Esophagus squamous epithelium (tissue), 5 donors: ENCODE measurements around the gene TTLL3. TPM values are rescaled to one million over a fixed set of nuclear protein-coding genes. Genes with fewer than 3 reads are reported as not detected.
A peak's percentile ranks its signal among the peaks of the same experiment; 100 is the strongest.

ENCODE experiments used
- DNase-seq: peaks from one replicate; lab custom pipeline; 2025; lab: John Stamatoyannopoulos, UW
- H3K27ac ChIP-seq, 4 donors: fragments of 200-600 bp; sonication (generic); one replicate each; pipeline ENCODE4 v1.5.1; 2016 to 2019; ENCODE audit warnings: mild to moderate bottlenecking in 1 of 4
- H3K27me3 ChIP-seq, 4 donors: fragments of 200-600 bp; sonication (generic); 1 replicate in 3 of 4; 2 replicates in 1 of 4; pipeline versions ENCODE4 v1.5.1 to v1.6.0; 2017 to 2021; ENCODE audit warnings: antibody characterized with exemption in 1 of 4
- H3K36me3 ChIP-seq, 3 donors: fragments of 200-600 bp; sonication (generic); one replicate each; pipeline ENCODE4 v1.5.1; 2016 to 2019
- H3K4me1 ChIP-seq, 3 donors: fragments of 200-600 bp; sonication (generic); one replicate each; pipeline ENCODE4 v1.5.1; 2017 to 2019
- H3K4me3 ChIP-seq, 4 donors: fragments of 200-600 bp; sonication (generic); 1 replicate in 3 of 4; 2 replicates in 1 of 4; pipeline ENCODE4 v1.5.1; 2016 to 2019; ENCODE audit warnings: mild to moderate bottlenecking in 2 of 4, moderate library complexity in 1 of 4
- H3K9me3 ChIP-seq, 3 donors: fragments of 200-600 bp; sonication (generic); one replicate each; pipeline ENCODE4 v1.5.1; 2016 to 2019
- POLR2A ChIP-seq, 4 donors: fragments of 450-650 bp; IDR thresholded peaks; one replicate each; pipeline ENCODE4 v1.6.1; 2017; ENCODE audit warnings: antibody characterized with exemption in 4 of 4, mild to moderate bottlenecking in 4 of 4, moderate library complexity in 3 of 4
- WGBS, 2 donors: methylation state at CpG; one replicate each; pipeline ENCODE4 v1.1.5; 2018; 5-methylcytosine and 5-hydroxymethylcytosine counted together
- intact Hi-C: fragments of 100-400 bp; cut with DNase I; formaldehyde crosslinking; loops from one replicate; pipeline ENCODE4 v1.15.0; 2022
- total RNA-seq, 4 donors: library from RNA; depleted of rRNA; stranded (reverse); fragments of >200 nt; gene quantifications; one replicate each; pipeline ENCODE4 v1.1.0, GENCODE V29; 2016
- TF ChIP-seq, protein P1 (sequence below), 6 experiments: fragments of 450-650 bp in 4 of 6; fragments of 200-600 bp in 2 of 6; sonication (generic) in 2 of 6; IDR thresholded peaks; one replicate each; pipeline ENCODE4 v1.5.1; 2016 to 2019; ENCODE audit warnings: antibody characterized with exemption in 6 of 6, mild to moderate bottlenecking in 4 of 6, moderate library complexity in 4 of 6
- donor health status: DM: yes; HTN: yes; CAD: no.

TTLL3 gene
- total RNA-seq, 4 donors from 2014 or later = 7.6 to 29.2 (median 10.2) TPM

DNA sequence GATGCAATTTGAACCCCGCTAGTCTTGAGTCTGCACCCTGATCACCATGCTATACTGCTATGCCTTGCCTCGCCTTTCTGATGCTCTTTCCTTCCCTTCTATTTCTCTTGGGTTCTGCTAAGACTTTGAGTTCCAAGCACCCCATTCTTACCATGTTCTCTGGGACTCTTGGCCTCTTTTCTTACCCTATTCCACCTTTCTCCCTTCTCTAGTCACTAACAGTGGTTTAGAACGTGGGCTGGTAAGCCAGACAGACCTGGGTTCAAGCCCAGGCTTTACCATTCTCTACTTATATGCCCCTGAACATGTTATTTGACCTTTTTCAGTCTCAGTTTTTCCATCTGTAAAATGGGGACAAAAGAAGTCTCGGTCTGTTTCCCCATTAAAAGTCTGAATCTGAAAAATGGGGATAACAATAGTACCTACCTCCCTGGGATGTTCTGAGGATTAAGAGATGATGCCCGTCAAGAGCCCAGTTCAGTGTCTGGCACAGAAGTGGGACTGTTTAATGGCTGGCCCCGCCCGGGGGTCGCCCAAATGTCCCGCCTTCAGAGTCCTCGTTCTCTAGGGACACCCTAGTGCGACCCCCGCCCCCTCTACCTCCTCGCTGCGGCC is 18.2 kb upstream of the TTLL3 start:
- intact Hi-C loops = no loop called here

DNA sequence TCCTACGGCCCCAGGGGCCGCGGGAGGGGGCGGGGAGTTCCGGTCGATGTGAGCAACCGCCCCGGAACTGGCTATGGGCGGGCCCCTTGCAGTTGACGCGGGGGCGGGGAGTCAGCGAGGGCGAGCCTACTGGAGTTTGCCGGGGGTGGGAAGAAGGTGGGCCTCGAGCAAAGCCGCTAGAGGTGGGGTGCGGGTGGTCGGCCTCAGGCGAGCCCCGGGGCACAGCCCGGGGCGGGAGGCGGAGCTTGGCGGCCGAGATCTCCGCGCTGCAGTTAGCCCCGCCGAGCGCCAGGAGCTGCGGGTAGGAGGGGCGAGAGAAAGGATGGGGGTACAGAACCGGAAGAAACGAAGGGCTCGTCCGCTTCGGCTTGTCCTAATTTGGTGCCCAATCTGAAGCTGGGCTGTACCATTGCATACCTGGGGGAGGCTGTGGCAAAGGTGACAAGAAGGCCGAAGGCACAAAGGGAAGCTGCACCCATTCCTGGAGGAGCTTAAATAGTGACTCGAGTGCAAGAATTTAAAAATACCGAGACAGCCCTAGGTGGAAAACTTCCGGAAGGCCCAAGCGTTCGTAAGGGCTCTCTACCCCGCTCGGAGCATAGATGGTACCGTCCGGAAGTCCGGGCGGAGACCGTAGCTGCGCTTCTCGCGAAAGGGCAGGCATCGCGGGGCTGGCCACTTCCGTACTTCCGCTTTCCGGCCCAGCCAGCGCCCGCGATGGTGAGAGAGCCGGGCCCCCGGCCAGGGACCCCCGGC is 17.5 kb upstream of the TTLL3 start, which contains the start of the genes ARPC4 and TADA3:
Gene ARPC4, plus strand, starts transcription at position 678 of the 756 bp plus-strand sequence. Its CDS starts 40 bp downstream, at position 718.
Gene TADA3, minus strand, starts transcription at position 69 of the 756 bp plus-strand sequence. CDS start 1,007 bp downstream, outside the sequence.
- TF ChIP-seq POLR2A (IDR thresholded peaks at IDR 0.05) = peak in 2 of 4 donors; percentile 58 to 77
- TF ChIP-seq, protein P1, sequence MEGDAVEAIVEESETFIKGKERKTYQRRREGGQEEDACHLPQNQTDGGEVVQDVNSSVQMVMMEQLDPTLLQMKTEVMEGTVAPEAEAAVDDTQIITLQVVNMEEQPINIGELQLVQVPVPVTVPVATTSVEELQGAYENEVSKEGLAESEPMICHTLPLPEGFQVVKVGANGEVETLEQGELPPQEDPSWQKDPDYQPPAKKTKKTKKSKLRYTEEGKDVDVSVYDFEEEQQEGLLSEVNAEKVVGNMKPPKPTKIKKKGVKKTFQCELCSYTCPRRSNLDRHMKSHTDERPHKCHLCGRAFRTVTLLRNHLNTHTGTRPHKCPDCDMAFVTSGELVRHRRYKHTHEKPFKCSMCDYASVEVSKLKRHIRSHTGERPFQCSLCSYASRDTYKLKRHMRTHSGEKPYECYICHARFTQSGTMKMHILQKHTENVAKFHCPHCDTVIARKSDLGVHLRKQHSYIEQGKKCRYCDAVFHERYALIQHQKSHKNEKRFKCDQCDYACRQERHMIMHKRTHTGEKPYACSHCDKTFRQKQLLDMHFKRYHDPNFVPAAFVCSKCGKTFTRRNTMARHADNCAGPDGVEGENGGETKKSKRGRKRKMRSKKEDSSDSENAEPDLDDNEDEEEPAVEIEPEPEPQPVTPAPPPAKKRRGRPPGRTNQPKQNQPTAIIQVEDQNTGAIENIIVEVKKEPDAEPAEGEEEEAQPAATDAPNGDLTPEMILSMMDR (IDR thresholded peaks at IDR 0.05) = peak in 2 of 6 experiments; percentile 10 to 31
- WGBS, 2 donors = 0% methylated on average over 3 to 40 of the region's 65 CpGs
- intact Hi-C loops = no loop called here
- no peaks in the 10 kb centered on the region for H3K9me3 ChIP-seq
- peak; percentile 77 for DNase-seq
- H3K27me3 ChIP-seq = no peaks in the 10 kb centered on the region
- peak within 1 kb of the TSS; percentile 98 to 100 (median 98) for H3K27ac ChIP-seq
- peaks cover 6 to 69% (median 12%) of the 10 kb centered on the region in 3 donors for H3K36me3 ChIP-seq
- H3K4me1 ChIP-seq = peaks cover 17 to 54% (median 26%) of the 10 kb centered on the region in 3 donors
- peak within 1 kb of the TSS; percentile 88 to 98 (median 93) for H3K4me3 ChIP-seq

More for the DNA sequence above, 18.2 kb upstream of the TTLL3 start:
- Histone ChIP-seq H3K27me3 (no peaks in the 10 kb centered on the region), H3K4me3 (peak overlapping the region; percentile 88 to 98 (median 93)), H3K9me3 (no peaks in the 10 kb centered on the region), H3K36me3 (peaks cover 0 to 69% (median 12%) of the 10 kb centered on the region in 3 donors), H3K4me1 (peaks cover 17 to 54% (median 26%) of the 10 kb centered on the region in 3 donors), H3K27ac (peak overlapping the region; percentile 98 to 100 (median 98))
- no peak for DNase-seq
- TF ChIP-seq, protein P1 (IDR thresholded peaks at IDR 0.05) = no peak
- TF ChIP-seq POLR2A (IDR thresholded peaks at IDR 0.05) = peak in 1 of 4 donors; percentile 64
- WGBS, 2 donors = 14 to 22% methylated on average over 8 to 10 of the region's 14 CpGs

DNA sequence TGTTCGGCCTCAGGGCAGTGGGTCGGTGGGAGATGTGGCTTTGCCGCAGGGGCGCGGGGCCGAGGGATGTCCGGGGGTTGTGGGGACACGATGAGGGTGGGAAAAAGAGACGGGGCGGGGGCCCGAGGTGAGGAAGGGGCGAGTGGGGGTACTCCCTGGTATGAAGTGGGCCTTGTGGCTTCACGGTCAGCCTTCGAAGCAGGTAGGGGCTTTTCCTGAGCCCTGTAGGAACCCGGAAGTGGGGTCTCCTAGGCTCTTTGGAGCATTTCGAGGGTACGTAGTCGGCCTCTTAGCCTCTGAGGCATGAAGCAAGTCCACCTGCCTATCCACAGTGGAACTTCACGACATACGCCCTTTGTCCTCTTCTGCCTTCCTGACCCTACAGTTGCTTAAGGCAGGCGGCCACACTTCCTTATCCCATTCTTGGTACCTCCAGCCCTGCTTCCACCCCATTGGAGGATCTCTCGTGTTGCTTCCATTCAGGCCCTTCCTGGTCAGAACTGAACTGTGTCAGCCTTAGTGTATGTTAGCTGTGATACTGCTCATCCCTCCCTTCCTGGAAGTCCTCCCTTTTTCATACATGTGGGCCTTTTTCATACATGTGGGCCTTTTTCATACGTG is 16.8 kb upstream of the TTLL3 start:
- H3K27me3 ChIP-seq = no peaks in the 10 kb centered on the region
- H3K9me3 ChIP-seq = no peaks in the 10 kb centered on the region
- no peak for DNase-seq
- intact Hi-C loops = no loop called here
- H3K4me3 ChIP-seq = peak overlapping the region; percentile 88 to 98 (median 93)
- 0 to 3% methylated on average over 6 to 9 of the region's 23 CpGs for WGBS, 2 donors
- peak in 1 of 4 donors; percentile 59 for TF ChIP-seq POLR2A (IDR thresholded peaks at IDR 0.05)
- TF ChIP-seq, protein P1 (IDR thresholded peaks at IDR 0.05) = no peak
- H3K36me3 ChIP-seq = peaks cover 9 to 69% (median 18%) of the 10 kb centered on the region in 3 donors
- peak overlapping the region; percentile 98 to 100 (median 98) for H3K27ac ChIP-seq
- H3K4me1 ChIP-seq = peaks cover 17 to 54% (median 26%) of the 10 kb centered on the region in 3 donors

DNA sequence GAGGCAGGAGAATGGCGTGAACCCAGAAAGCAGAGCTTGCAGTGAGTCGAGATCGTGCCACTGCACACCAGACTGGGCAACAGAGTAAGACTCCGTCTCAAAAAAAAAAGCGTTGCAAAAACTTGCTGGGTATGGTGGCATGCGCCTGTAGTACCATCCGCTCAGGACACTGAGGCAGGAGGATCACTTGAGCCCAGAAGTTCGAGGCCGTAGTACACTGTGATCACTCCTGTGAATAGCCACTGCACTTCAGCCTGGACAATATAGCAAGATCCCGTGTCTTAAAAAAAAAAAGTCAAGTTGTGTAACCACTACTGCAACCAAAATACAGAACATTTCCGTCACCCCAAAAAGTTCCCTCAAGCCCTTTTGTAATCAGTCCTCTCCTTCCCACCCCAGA is 15.7 kb upstream of the TTLL3 start:
- DNase-seq = no peak
- no peak overlapping the region for H3K27ac ChIP-seq
- WGBS, 2 donors = 89 to 92% methylated on average over 11 of the region's 11 CpGs
- H3K36me3 ChIP-seq = peaks cover 9 to 69% (median 24%) of the 10 kb centered on the region in 3 donors
- peak overlapping the region in 1 of 4 donors; percentile 93 for H3K4me3 ChIP-seq
- no peak for TF ChIP-seq POLR2A (IDR thresholded peaks at IDR 0.05)
- TF ChIP-seq, protein P1 (IDR thresholded peaks at IDR 0.05) = no peak
- H3K9me3 ChIP-seq = no peaks in the 10 kb centered on the region
- H3K4me1 ChIP-seq = peaks cover 17 to 54% (median 26%) of the 10 kb centered on the region in 3 donors
- intact Hi-C loops = no loop called here
- H3K27me3 ChIP-seq = no peaks in the 10 kb centered on the region
